ENCODE measurements around the gene SLX4IP.
A peak's percentile ranks its signal among the peaks of the same experiment; 100 is the strongest.

Gene SLX4IP

DNA sequence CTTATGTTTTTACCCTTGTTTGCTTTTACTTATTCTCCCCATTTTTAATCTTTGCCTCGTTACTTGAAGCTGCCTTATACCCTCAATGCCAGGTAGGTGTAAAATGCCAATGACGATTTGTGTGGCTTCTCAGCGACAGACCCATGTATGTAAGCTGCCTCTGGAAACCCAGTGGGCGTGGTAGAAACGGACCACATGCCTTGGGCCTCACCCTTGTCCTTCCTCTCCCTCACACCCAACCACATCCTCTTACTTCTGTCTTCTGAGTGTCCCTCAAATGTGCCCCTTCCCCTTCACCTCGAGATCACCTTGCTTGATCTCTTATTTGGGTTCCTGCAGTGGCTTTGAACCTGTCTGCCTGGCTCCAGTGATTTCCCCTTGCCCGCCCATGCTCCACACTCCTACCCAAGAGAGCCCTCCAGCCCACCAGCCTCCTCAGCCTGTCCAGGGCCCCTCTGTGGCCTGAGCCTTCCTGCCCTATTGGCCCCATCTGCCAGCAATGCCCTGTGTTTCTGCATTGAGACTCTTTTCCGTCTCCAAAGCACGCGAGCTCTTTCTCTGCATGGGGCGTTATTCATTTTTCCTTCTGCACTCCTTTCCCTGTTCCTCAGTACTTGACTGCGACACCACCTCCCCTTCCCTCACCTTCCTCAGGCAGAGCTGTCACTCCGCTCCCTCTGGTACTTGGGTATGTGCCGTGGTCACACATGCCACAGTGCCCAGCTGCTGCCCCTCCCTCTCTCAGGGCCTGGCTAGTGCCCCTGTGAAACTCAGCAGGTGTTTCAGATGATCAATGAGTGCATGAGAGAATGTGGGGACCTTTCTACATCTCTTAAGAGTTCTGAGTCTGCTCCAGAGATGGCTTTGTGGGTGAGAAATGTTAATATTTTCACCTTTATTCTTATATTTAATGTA lies 115.4 kb downstream of the SLX4IP start:
- no peak for DNase-seq

DNA sequence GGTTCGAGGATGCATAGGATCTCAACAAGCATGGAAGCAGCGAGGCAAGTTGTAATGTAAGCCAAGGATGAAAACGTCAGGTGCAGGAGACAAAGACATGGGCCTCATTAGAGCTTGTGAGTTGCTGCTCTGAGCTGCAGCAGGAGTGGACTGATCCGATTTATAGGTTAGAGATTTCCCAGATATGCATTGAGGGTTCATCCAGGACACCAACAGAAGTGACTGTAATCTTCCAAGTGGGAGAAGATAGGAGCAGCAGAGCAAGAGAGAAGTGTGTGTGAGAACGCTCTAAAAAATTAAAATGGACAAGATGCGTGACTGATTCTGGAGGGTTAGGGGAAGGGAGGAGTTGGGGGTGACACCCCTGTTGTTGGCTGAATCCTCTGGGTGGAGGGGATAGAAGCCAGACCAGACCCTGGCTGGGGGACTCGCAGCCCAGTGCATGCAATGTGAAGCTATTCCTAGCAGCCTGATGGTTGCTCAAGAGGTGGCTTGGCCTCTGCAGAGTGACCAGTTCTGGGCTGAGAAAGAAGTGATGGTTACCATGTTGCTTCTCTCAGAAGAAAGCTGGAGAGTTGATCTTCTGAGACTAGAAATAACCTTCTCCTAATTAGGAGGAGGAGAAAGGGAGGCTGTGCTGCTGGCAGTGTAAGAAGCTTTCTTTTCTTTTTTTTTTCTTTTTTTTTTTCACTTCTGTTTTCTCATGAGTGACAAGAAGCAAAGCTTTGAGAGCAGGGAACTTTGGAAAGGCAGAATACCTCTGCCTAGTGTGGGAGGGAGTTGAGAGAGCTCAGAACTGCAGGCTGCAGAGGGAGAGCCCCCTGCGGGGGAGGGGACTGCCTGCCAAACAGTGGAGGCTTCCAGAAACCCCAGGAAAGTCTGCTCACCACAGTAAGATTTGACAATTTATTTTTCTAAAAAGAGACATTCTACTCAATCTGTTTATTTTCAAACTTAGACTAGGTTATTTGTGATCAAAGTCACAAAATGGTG lies 116.9 kb downstream of the SLX4IP start:
- no peak for DNase-seq

DNA sequence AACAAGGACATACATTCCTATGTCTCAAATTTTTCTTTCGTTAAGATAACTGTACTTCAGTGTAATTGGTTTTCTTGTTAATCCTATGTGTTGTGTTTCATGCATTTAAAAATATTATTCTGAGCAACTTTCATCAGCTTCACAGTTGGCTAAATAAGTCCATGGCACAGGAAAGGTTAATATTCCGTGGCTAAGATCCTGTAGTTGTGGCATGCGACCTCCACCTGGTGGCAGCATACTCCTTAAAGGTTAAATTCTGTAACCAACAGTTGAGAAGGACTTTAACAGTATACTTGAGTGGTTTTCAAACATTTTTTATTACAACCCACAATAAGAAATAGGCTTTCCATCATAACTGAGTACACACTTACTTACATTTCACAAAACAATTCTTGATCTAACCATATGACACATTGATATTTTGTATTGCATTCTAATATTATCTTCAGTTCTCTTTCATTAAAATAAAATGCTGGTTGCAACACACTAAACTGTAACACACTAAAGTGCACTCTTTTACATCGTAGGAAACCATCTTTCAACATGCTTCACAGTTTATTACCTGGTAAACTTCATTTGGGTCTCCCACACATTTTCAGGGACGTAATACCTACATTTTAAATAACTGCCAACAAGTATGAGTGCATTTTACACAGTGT lies 118.3 kb downstream of the SLX4IP start:
- DNase-seq, result peak; percentile 29

DNA sequence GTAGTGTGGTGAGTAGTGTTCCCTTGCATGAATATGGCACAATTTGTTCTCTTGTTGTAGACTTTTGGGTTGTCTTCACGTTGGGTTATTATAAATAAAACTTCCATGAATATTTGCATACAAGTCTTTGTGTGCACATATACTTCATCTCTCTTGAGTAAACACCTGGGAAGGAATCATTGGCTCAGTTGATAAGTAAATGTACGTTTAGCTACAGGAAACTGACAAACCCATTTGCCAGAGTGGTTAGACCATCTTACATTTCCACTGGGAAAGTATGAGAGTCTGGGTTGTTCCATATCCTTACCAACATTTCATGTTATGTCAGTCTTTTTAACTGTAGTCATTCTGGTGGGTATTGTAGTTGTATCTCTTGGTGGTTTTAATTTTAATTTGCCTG lies 119.2 kb downstream of the SLX4IP start:
- DNase-seq, result no peak

DNA sequence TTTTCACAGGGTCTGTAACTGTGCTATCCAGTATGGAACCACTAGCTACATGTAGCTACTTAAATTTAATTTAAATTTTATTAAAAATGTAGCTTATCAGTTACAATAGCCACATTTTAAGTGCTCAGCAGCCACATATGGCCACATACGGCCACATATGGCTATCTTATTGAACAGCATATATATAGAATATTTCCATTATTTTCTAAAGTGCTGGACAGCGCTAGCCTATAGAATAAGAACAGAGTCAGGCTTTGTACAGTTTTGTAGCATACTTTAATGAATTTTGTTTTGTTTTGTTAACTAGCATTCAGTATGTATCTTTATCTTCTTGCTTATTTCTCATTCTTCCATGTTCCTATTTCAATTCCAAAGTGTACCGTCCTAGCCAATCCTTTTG lies 120.3 kb downstream of the SLX4IP start:
- DNase-seq, result no peak

DNA sequence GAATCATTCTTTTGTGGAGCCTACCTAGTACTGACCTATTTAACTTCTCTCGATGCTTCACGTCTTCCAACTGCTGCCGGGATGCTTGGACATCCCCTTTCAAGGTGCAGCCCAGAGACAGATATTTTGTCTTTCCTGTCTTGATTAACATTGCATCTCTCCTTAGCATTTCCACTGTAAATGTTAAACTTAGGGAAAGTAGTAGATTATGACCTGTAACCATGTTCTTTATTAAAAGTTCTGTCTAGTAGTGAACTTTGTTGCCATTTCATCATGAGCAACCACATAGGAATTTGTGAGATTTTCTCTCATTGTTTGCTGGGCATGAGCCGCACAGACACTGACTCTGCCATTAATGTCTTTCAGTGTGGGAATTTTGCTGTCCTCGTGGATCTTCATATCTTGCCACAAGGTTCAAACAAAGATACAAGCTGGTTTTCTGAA lies 120.8 kb downstream of the SLX4IP start:
- DNase-seq, result no peak

DNA sequence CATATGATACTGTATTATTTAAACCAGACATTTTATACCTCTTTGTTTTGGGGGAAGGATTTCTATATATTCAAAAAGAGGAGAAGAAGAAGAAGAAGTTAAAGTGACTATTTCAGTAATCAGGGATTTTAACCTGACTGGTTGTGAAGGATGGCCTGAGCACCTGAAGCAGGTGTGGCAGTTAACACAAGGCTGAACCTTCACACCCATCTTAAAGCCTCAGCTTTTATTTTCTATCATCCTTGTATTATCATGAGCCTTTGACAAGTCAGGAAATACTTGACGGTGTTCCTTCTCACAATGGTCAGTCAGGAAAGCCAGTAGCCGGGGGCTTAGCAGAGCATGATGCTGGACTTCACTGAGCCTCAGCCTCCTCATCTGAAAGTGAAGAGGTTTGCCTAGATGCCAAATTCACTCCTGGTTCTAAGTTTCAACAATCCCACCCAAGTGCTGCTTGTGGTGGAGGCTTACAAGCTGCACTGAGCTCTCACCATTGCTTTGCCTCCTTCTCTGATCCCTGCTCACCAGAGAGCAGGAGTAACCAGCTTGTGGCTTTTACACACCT lies 121.5 kb downstream of the SLX4IP start:
- no peak for DNase-seq

DNA sequence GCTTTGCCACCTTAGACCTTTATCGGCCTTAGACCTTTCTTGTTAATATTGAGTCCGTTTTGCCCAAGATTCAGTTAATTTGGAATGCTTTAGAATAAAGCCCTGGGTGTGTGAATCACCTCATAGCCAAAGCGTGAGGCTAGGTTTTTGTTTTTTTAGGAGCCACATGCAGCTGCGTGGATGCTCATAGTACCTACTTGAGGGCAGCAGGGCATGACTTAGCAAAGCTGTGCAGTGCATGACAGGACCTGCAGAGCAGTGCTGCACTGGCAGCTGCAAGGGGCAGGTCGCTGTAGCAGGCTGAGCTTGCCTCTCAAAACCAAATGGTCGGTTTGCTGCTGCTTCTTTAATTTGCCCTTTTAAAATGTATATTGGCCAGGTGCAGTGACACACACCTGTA lies 122.6 kb downstream of the SLX4IP start:
- DNase-seq, result no peak

DNA sequence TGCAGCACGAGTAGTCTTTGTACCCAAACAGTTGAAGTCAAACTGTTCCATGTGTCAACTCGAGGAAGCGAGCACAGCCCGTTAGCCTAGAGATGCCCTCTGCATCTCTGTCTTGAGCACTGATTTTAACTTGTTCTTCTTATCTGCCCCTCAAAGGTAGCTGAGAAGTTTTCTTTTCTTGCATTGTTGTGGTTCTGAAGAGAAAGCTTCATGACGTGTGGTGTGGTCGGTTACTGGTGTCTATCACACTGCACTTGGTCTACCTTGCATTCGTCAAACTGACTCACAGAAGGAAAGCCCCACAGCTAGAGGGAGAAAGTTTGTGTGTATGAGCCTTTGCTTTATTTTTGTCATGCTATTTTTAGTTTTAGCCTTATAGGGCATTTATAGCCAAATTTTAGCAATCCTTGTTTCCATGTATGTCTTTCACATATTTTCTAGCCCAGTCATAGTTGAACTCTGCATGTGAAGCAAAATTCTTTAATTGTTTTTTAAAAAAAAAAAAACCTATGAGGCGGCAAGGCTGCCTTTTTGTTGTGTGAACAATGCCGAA lies 123.6 kb downstream of the SLX4IP start:
- no peak for DNase-seq

DNA sequence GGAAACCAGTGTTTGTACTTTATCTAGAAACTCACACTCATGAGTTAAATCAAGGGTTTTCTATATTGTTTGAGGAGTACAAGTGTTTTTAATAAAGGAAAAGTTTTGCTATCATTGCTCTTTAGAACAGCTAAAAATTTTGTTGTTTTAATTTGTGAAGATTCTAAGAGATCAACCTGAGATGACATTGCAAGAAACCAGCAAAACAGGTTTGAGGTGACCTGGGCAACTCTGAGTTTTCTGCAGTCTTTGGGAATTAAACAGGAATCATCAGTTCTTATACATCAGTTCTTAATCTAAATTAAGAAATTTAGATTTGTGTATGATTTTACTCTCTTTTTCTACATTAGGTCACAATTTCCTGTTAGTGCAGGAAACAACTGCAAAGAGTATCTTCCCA lies 124.2 kb downstream of the SLX4IP start:
- no peak for DNase-seq

DNA sequence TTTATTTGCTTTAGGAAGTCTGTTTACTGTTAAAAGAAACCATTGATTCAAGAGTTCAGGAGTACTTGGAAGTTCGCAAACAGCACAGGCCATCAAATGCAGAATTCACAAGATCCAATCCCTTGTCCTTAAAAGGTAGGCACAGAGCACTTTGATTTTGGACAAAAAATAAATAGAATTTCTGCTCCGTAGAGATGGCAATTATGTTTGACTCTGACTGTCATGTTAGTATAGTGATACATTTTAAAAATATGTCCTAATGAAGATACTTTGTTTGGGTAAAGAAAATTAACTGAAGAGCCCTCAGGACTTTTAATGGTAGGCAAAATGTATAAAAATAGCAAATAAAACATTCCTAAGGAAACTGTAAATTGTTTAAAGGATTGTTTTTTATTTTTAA lies 125.6 kb downstream of the SLX4IP start:
- DNase-seq, result no peak

DNA sequence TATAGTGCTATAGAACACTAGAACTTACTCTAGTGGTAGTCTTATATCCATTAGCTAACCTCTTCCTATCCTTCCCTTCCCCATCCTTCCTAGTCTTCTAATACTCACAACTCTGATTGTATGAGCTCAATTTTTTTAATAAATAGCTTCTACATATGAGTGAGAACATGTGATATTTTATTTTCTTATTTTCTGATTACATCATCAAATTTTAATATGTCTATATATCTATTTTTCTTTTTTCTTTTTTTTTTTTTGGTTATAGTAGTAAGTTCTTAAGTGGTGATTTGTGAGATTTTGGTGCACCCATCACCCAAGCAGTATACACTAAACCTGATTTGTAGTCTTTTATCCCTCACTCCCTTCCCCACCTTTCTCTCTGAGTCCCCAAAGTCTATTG lies 126.2 kb downstream of the SLX4IP start:
- DNase-seq, result no peak

DNA sequence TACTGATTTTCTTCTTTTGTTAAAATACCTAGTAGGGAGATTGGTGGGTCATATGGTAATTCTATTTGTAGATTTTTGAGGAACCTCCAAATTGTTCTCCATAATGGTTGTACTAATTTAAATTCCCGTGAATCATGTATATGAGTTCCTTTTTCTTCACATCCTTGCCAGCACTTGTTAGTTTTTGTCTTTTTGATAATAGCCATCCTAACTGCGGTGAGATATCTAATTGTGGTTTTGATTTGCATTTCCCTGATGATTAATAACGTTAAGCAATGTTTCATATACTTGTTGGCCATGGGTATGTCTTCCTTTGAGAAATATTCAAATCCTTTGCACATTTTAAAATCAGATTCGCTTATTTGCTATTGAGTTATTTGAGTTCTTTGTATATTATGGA lies 127.8 kb downstream of the SLX4IP start:
- no peak for DNase-seq

DNA sequence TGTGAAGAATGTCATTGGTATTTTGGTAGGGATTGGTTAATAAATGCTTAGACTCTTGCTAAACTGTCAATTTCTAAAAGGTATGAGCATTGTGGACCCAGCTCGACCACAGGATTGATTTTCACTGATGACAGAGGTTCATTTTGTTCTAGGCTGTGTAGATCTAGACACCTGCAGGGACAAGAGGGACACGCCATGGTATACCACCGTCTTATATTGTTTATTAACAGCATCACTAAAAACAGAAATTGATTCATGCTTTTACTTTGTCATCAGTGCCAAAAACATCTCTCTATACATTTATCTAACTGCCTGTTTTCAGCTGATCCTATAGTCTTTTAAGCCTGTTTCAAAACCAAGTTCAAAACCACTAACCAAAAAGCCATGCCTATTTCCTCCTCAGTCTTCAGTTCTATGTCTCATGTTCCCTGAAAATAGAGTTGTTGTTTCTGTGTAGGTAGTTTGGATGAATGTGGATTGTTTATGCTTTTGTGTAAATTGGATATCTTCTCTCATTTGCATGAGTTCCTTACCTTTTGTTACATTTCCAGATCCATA lies 128.9 kb downstream of the SLX4IP start:
- DNase-seq, result no peak

DNA sequence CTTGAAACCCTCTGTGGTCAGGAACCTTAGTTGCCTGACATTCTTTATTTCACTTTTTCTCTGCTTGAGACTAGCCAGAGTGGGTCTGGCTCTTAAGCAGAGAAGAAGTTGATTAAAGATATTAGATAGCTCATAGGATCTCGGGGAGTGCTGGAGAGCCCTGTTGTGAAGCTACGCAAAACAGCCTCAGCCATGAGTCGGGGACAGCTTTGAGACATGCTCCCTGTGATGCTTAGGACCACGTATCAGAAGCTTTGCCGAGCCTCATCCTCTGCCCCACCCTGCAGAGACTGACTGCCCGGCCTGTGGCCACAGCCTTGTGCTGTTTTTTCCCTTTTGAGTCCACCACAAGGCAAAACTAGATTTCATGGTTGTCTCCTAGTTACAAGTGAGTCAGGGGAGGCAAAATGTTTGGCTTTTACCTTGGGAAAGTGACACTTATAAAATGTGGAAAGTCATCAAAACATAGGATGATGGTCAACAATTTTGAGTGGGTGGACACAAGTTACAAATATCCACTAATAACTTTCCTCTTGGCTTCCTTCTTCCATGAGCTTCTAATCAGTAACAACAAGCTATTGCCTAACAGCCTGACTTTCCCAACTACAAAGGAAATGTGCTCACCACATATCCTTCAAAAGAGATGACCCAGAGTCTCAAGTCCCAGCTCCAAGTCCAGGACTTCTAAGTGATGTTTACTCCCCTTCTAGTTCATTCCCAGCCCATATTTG lies 130.3 kb downstream of the SLX4IP start:
- DNase-seq, result no peak

DNA sequence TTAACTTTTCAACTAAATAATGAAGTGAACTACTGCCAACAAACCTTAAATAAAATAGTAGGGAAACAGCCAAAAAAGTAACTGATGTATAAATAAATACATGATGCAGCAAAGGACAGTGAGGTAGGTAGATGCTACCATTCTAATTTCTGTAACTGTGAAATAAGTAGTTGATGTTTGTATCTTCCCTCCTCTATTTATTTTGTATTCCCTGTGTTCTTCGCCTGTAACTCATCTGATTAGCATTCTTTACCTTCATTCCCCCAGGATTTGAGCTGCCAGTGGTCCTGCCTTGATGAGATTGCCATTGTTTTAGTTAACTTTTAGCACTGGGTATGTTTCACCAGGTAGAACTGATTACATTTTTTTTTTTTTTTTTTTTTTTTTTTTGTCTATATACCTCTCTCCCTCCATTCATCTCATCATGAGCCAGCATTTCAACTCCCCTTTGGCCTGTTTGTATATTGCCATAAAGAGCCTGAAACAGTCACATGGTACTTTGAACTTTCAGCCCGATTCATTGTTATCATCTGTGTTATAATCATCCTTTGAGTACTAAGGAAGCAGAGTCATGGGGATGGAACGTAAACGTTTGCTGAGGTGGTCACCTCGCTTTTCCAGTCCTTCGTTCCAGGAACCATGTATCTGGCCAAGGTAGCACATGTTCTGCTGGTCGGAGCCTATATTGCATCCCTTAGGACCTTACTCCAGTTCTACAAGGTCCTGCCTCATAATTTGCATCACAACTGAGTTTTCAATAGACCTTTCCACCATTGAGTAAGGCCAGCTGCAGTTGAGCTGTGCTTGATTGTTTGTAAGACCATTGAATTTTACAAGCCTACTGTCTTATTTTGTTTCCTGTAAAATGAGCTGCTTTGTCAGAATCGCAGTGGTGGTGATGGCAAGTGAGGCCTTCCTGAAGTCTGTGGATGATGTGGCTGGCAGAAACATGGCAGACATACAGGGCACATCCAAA lies 131.1 kb downstream of the SLX4IP start:
- DNase-seq, result no peak

DNA sequence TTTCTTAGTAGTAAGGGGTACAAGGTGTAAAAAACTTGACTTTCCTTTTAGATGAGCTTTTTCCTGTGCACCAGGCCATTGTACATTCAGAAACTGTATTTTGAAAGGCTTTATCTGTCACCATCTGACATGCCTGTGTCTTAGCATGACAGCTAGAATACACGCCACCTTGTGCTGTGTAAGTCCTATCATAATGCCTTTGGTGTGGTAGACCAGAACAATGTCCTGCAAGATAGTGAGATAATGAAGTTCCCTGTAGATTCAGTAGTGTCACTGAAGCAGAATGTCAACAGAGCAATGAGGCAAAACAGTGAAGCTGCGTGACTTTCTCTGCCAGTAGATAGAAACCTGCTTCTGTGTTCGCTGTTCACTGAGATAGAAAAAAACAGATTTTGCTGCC lies 132.9 kb downstream of the SLX4IP start:
- no peak for DNase-seq

DNA sequence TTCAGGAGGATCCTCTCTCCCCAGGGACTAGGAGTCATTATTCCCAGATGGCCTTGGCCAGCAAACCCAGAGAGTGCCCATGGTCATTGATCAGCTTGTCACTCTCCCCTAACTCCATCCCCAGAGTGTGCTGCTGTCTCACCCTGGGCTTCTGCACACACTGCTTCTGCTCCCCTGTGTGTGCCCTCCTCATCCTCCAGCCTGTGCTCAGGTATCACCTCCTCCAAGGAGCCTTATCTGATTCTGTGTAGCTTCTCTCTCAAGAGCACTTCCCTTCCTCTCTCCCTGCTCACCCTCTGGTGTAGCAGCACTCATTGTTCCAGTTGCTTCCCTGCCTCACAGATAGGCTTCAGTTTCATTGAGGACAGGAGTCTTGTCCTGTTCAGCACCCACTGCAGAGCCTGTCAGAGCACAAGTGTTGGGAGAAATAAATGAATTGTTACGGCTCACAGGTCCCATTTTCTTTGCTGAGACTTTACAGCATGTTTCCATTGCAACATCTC lies 136.3 kb downstream of the SLX4IP start:
- no peak for DNase-seq

DNA sequence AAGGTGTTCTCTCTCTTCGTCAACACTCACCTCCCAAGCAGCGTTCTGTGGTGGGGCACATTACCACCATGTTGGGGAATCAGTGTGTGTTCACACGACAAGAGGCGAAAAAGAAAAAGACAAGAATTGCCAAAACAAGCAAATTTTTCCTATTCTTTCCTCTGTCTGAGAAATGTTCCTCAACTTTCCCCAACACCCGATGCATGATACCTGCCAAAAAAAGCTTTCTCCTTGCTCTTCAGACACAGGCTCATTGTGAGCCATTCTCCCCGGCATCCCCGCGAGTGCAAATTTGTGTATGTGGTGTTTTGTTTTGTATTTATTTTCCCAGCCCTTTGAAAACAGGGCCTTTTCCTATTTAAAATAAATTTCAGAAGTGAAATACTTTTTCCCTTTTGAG lies 137.7 kb downstream of the SLX4IP start:
- no peak for DNase-seq

Data from right kidney (tissue), 1 donor.